ENCODE data around the gene OR9A4. TPM values are rescaled to one million over a fixed set of nuclear protein-coding genes. Genes with fewer than 3 reads are reported as not detected.
"Not testable (repeated sequence)": the region's sequence is repeated elsewhere in the genome, so short reads cannot be mapped to it uniquely, and the experiment has no call there.

OR9A4 gene
- not detected in 2 replicates for total RNA-seq (2014; rRNA removed; shearing (Covaris generic))

GRCh38 chr7:141916099-141916498 lies at the start of gene OR9A4:
Gene OR9A4 (plus strand): TSS chr7:141916399. CDS start chr7:141918876, 2,477 bp downstream.
- Histone ChIP-seq H3K4me1 (replicated peaks) (no peaks in the 10 kb centered on the region), H3K27me3 (replicated peaks) (no peaks in the 10 kb centered on the region), H3K36me3 (no peaks in the 10 kb centered on the region), H3K4me3 (no peak within 1 kb of the TSS), H3K27ac (no peak within 1 kb of the TSS), H3K9me3 (replicated peaks) (no peaks in the 10 kb centered on the region)
- DNase-seq (ENCODE audit: low read depth in 1 of 2, low spot score in 2 of 2), result no peak

GRCh38 chr7:141866974-141867373 lies 49.2 kb upstream of the OR9A4 start:
- no peak for DNase-seq (ENCODE audit: low read depth in 1 of 2, low spot score in 2 of 2)
- no peaks in the 10 kb centered on the region for H3K27me3 ChIP-seq (replicated peaks)
- H3K4me3 ChIP-seq, result no peak overlapping the region
- no peak overlapping the region for H3K27ac ChIP-seq
- no peaks in the 10 kb centered on the region for H3K36me3 ChIP-seq
- H3K4me1 ChIP-seq (replicated peaks), result no peaks in the 10 kb centered on the region
- H3K9me3 ChIP-seq (replicated peaks), result no peaks in the 10 kb centered on the region

GRCh38 chr7:141872931-141873330 lies 43.3 kb upstream of the OR9A4 start:
- Histone ChIP-seq H3K27me3 (replicated peaks) (no peaks in the 10 kb centered on the region), H3K9me3 (replicated peaks) (no peaks in the 10 kb centered on the region), H3K27ac (no peak overlapping the region), H3K4me3 (no peak overlapping the region), H3K4me1 (replicated peaks) (no peaks in the 10 kb centered on the region), H3K36me3 (no peaks in the 10 kb centered on the region)
- DNase-seq (ENCODE audit: low read depth in 1 of 2, low spot score in 2 of 2), result no peak

GRCh38 chr7:141874787-141875186 lies 41.4 kb upstream of the OR9A4 start:
- no peak overlapping the region for H3K4me3 ChIP-seq
- no peak overlapping the region for H3K27ac ChIP-seq
- H3K9me3 ChIP-seq (replicated peaks), result no peaks in the 10 kb centered on the region
- no peaks in the 10 kb centered on the region for H3K36me3 ChIP-seq
- no peak for DNase-seq (ENCODE audit: low read depth in 1 of 2, low spot score in 2 of 2)
- H3K4me1 ChIP-seq (replicated peaks), result no peaks in the 10 kb centered on the region
- H3K27me3 ChIP-seq (replicated peaks), result no peaks in the 10 kb centered on the region

GRCh38 chr7:141875453-141875852 lies 40.7 kb upstream of the OR9A4 start:
- H3K36me3 ChIP-seq, result no peaks in the 10 kb centered on the region
- no peak overlapping the region for H3K27ac ChIP-seq
- no peaks in the 10 kb centered on the region for H3K9me3 ChIP-seq (replicated peaks)
- no peaks in the 10 kb centered on the region for H3K4me1 ChIP-seq (replicated peaks)
- no peaks in the 10 kb centered on the region for H3K27me3 ChIP-seq (replicated peaks)
- no peak for DNase-seq (ENCODE audit: low read depth in 1 of 2, low spot score in 2 of 2)
- no peak overlapping the region for H3K4me3 ChIP-seq

GRCh38 chr7:141876371-141876770 lies 39.8 kb upstream of the OR9A4 start:
- H3K4me3 ChIP-seq, result no peak overlapping the region
- no peak for DNase-seq (ENCODE audit: low read depth in 1 of 2, low spot score in 2 of 2)
- no peaks in the 10 kb centered on the region for H3K9me3 ChIP-seq (replicated peaks)
- H3K27ac ChIP-seq, result no peak overlapping the region
- H3K4me1 ChIP-seq (replicated peaks), result no peaks in the 10 kb centered on the region
- no peaks in the 10 kb centered on the region for H3K27me3 ChIP-seq (replicated peaks)
- H3K36me3 ChIP-seq, result no peaks in the 10 kb centered on the region

GRCh38 chr7:141877365-141877764 lies 38.8 kb upstream of the OR9A4 start:
- Histone ChIP-seq H3K27me3 (replicated peaks) (no peaks in the 10 kb centered on the region), H3K4me1 (replicated peaks) (no peaks in the 10 kb centered on the region), H3K4me3 (no peak overlapping the region), H3K9me3 (replicated peaks) (no peaks in the 10 kb centered on the region), H3K36me3 (no peaks in the 10 kb centered on the region), H3K27ac (no peak overlapping the region)
- DNase-seq (ENCODE audit: low read depth in 1 of 2, low spot score in 2 of 2), result no peak

GRCh38 chr7:141880960-141881359 lies 35.2 kb upstream of the OR9A4 start:
- Histone ChIP-seq H3K27ac (no peak overlapping the region), H3K27me3 (replicated peaks) (no peaks in the 10 kb centered on the region), H3K36me3 (no peaks in the 10 kb centered on the region)

GRCh38 chr7:141884539-141885225 lies 31.5 kb upstream of the OR9A4 start:
- Histone ChIP-seq H3K27ac (no peak overlapping the region), H3K27me3 (replicated peaks) (no peaks in the 10 kb centered on the region), H3K4me3 (no peak overlapping the region), H3K36me3 (no peaks in the 10 kb centered on the region), H3K4me1 (replicated peaks) (no peaks in the 10 kb centered on the region), H3K9me3 (replicated peaks) (no peaks in the 10 kb centered on the region)
- DNase-seq (ENCODE audit: low read depth in 1 of 2, low spot score in 2 of 2), result no peak

More at GRCh38 chr7:141880960-141881359, 35.2 kb upstream of the OR9A4 start:
- Histone ChIP-seq H3K4me1 (replicated peaks) (no peaks in the 10 kb centered on the region), H3K4me3 (no peak overlapping the region), H3K9me3 (replicated peaks) (no peaks in the 10 kb centered on the region)
- DNase-seq (ENCODE audit: low read depth in 1 of 2, low spot score in 2 of 2), result no peak

GRCh38 chr7:141889321-141889720 lies 26.9 kb upstream of the OR9A4 start:
- Histone ChIP-seq H3K27ac (no peak overlapping the region), H3K4me1 (replicated peaks) (no peaks in the 10 kb centered on the region), H3K4me3 (no peak overlapping the region), H3K27me3 (replicated peaks) (no peaks in the 10 kb centered on the region), H3K36me3 (no peaks in the 10 kb centered on the region), H3K9me3 (replicated peaks) (no peaks in the 10 kb centered on the region)
- DNase-seq (ENCODE audit: low read depth in 1 of 2, low spot score in 2 of 2), result no peak

- no peaks in the 10 kb centered on the region for H3K36me3 ChIP-seq
- DNase-seq (ENCODE audit: low read depth in 1 of 2, low spot score in 2 of 2), result no peak
- no peak overlapping the region for H3K27ac ChIP-seq
- no peak overlapping the region for H3K4me3 ChIP-seq
- H3K27me3 ChIP-seq (replicated peaks), result no peaks in the 10 kb centered on the region
- no peaks in the 10 kb centered on the region for H3K9me3 ChIP-seq (replicated peaks)
- no peaks in the 10 kb centered on the region for H3K4me1 ChIP-seq (replicated peaks)
These were observed 24.9 kb upstream of the OR9A4 start for GRCh38 chr7:141891336-141891735.

- not testable (repeated sequence) for H3K4me3 ChIP-seq; H3K27ac ChIP-seq; DNase-seq (ENCODE audit: low read depth in 1 of 2, low spot score in 2 of 2); H3K9me3 ChIP-seq (replicated peaks); H3K4me1 ChIP-seq (replicated peaks); H3K27me3 ChIP-seq (replicated peaks); H3K36me3 ChIP-seq
These were observed 16.8 kb upstream of the OR9A4 start for GRCh38 chr7:141899366-141899765.

GRCh38 chr7:141906285-141906684 lies 9.9 kb upstream of the OR9A4 start:
- Histone ChIP-seq H3K27ac (no peak overlapping the region), H3K27me3 (replicated peaks) (no peaks in the 10 kb centered on the region), H3K4me3 (no peak overlapping the region), H3K9me3 (replicated peaks) (no peaks in the 10 kb centered on the region), H3K4me1 (replicated peaks) (no peaks in the 10 kb centered on the region), H3K36me3 (no peaks in the 10 kb centered on the region)
- DNase-seq (ENCODE audit: low read depth in 1 of 2, low spot score in 2 of 2), result no peak

- H3K4me1 ChIP-seq (replicated peaks), result no peaks in the 10 kb centered on the region
- no peak overlapping the region for H3K27ac ChIP-seq
- H3K9me3 ChIP-seq (replicated peaks), result no peaks in the 10 kb centered on the region
- DNase-seq (ENCODE audit: low read depth in 1 of 2, low spot score in 2 of 2), result no peak
- no peaks in the 10 kb centered on the region for H3K36me3 ChIP-seq
- no peak overlapping the region for H3K4me3 ChIP-seq
- no peaks in the 10 kb centered on the region for H3K27me3 ChIP-seq (replicated peaks)
These were observed 4.8 kb upstream of the OR9A4 start for GRCh38 chr7:141911391-141911790.

- DNase-seq (ENCODE audit: low read depth in 1 of 2, low spot score in 2 of 2), result no peak
- Histone ChIP-seq H3K4me3 (no peak overlapping the region), H3K4me1 (replicated peaks) (no peaks in the 10 kb centered on the region), H3K36me3 (no peaks in the 10 kb centered on the region), H3K27me3 (replicated peaks) (no peaks in the 10 kb centered on the region), H3K9me3 (replicated peaks) (no peaks in the 10 kb centered on the region), H3K27ac (no peak overlapping the region)
These were observed 634 bp upstream of the OR9A4 start for GRCh38 chr7:141915565-141915964.
